KMS-11 (cell line): Measurements from ENCODE around the gene EPHA1.

Experiments used
- H2AFZ ChIP-seq: fragments of 200-600 bp; sonication (generic); 2 replicates; pipeline ENCODE4 v1.6.1; 2016; ENCODE audit warnings: antibody characterized with exemption, mixed run types, low read depth
- H3K27ac ChIP-seq: fragments of 200-600 bp; sonication (generic); 2 replicates; pipeline ENCODE4 v1.6.1; 2016; ENCODE audit warnings: mild to moderate bottlenecking, mixed run types
- H3K27me3 ChIP-seq: fragments of 200-600 bp; sonication (generic); 2 replicates; pipeline ENCODE4 v1.6.1; 2017; ENCODE audit warnings: mild to moderate bottlenecking, low read depth, mixed run types, moderate library complexity; ENCODE audit not compliant: insufficient read depth
- H3K36me3 ChIP-seq: fragments of 200-600 bp; sonication (generic); 2 replicates; pipeline ENCODE4 v1.6.1; 2017; ENCODE audit warnings: mild to moderate bottlenecking, mixed run types; ENCODE audit not compliant: insufficient read depth
- H3K4me1 ChIP-seq: fragments of 200-600 bp; sonication (generic); 2 replicates; pipeline ENCODE4 v1.6.1; 2016; ENCODE audit warnings: mild to moderate bottlenecking, low read depth, mixed run types; ENCODE audit not compliant: poor library complexity, severe bottlenecking
- H3K4me2 ChIP-seq: fragments of 200-600 bp; sonication (generic); 2 replicates; pipeline ENCODE4 v1.7.0; 2016; ENCODE audit warnings: mild to moderate bottlenecking, mixed run types
- H3K4me3 ChIP-seq: fragments of 200-600 bp; sonication (generic); IDR thresholded peaks from 2 replicates; pipeline ENCODE4 v1.6.1; 2017; ENCODE audit warnings: low read depth, low read length, mixed read lengths; ENCODE audit not compliant: insufficient read depth
- H3K79me2 ChIP-seq: fragments of 200-600 bp; sonication (generic); 2 replicates; pipeline ENCODE4 v1.6.1; 2016; ENCODE audit warnings: low read depth, mixed run types; ENCODE audit not compliant: insufficient read depth
- H3K9ac ChIP-seq: fragments of 200-600 bp; sonication (generic); 2 replicates; pipeline ENCODE4 v1.6.1; 2016; ENCODE audit warnings: mild to moderate bottlenecking, mixed run types
- H4K20me1 ChIP-seq: fragments of 200-600 bp; sonication (generic); 2 replicates; pipeline ENCODE4 v1.6.1; 2016; ENCODE audit warnings: mild to moderate bottlenecking, mixed run types; ENCODE audit not compliant: insufficient read depth
- TF ChIP-seq, protein P1 (sequence below): fragments of 200-600 bp; sonication (generic); conservative IDR thresholded peaks from 2 replicates; pipeline ENCODE4 v1.6.1; 2017; ENCODE audit warnings: low read depth, mild to moderate bottlenecking, antibody characterized with exemption, low read length, moderate library complexity, mixed read lengths

Gene EPHA1

DNA sequence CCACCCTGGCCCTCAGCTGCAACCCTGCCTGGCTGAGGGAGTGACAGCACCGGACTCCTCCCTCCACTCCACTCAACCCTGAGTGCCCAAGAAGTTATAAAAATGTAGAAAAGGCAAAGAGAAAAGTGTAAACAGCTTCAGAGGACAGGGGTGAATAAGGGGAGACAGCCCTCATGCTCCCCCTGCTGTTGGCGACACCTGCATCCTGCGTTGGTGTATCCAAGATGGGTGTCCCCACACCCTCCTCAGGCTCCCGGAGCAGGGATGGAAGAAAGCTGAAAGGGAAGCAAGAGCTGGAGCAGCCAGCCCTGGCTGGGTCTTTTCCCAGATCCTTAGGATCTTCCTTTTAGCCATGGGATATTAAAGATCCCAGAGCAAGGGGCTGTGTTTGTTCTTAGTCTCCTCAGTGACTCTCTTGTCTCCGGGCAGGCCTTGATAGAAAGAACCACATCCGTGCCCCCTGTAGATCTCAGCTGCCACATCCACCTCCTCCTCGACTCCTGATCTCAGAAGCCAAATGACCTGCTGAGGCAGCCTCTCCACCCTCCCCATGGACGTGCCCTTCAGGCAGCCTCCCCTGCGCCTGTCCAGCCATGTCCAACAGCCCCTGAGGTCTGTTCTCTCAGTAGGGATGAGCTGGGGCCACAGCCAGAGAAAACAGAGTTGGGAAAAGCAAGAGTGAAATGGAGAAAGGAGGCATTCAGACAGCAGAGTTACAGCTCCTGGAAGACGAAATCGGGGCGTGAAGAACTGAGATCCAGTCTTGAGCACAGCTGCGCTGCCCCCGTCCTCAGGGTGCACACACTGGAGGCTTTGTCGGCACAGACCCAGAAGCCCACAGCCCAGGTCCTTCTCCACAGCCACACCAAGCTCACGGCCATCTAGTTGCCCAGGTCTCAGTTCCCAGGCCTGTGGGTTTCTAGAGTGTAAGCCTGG, 52.9 kb downstream of the EPHA1 start:
- H3K27ac ChIP-seq: no peak overlapping the region
- H3K27me3 ChIP-seq: peaks cover 4% of the 10 kb centered on the region; the same call in 1 of the 2 replicates
- no peaks in the 10 kb centered on the region for H3K79me2 ChIP-seq
- no peak overlapping the region for H2AFZ ChIP-seq
- H3K4me1 ChIP-seq: no peaks in the 10 kb centered on the region
- no peak overlapping the region for H3K9ac ChIP-seq
- H3K4me2 ChIP-seq: no peak overlapping the region
- no peak overlapping the region for H3K4me3 ChIP-seq
- H3K36me3 ChIP-seq: no peaks in the 10 kb centered on the region
- TF ChIP-seq, protein P1, sequence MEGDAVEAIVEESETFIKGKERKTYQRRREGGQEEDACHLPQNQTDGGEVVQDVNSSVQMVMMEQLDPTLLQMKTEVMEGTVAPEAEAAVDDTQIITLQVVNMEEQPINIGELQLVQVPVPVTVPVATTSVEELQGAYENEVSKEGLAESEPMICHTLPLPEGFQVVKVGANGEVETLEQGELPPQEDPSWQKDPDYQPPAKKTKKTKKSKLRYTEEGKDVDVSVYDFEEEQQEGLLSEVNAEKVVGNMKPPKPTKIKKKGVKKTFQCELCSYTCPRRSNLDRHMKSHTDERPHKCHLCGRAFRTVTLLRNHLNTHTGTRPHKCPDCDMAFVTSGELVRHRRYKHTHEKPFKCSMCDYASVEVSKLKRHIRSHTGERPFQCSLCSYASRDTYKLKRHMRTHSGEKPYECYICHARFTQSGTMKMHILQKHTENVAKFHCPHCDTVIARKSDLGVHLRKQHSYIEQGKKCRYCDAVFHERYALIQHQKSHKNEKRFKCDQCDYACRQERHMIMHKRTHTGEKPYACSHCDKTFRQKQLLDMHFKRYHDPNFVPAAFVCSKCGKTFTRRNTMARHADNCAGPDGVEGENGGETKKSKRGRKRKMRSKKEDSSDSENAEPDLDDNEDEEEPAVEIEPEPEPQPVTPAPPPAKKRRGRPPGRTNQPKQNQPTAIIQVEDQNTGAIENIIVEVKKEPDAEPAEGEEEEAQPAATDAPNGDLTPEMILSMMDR: no peak
- no peaks in the 10 kb centered on the region for H4K20me1 ChIP-seq

DNA sequence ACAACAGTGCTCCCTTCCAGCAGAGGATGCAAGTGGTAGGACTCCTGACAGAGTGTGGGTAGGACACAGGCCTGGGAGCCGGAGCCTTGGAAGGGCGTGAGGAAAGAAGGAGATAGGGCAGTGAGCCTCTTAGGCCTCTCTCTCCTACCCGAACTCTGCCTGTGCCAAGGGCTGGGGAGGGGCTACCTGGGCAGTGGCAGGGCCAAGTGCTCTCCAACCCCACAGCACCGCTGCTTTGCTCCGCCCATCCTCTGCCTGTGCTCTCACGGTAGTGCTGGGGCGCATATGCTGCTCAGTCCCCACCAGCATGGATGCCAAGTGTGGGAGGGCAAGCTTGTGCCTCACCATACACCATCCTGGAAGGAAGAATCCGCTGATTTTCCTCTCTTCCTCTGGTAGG, 53.7 kb downstream of the EPHA1 start:
- H3K36me3 ChIP-seq: no peaks in the 10 kb centered on the region
- H4K20me1 ChIP-seq: no peaks in the 10 kb centered on the region
- no peak overlapping the region for H3K9ac ChIP-seq
- H3K4me3 ChIP-seq: no peak overlapping the region
- H2AFZ ChIP-seq: no peak overlapping the region
- TF ChIP-seq, protein P1: no peak
- no peaks in the 10 kb centered on the region for H3K27me3 ChIP-seq
- no peaks in the 10 kb centered on the region for H3K4me1 ChIP-seq
- H3K27ac ChIP-seq: no peak overlapping the region
- no peaks in the 10 kb centered on the region for H3K79me2 ChIP-seq
- H3K4me2 ChIP-seq: no peak overlapping the region

DNA sequence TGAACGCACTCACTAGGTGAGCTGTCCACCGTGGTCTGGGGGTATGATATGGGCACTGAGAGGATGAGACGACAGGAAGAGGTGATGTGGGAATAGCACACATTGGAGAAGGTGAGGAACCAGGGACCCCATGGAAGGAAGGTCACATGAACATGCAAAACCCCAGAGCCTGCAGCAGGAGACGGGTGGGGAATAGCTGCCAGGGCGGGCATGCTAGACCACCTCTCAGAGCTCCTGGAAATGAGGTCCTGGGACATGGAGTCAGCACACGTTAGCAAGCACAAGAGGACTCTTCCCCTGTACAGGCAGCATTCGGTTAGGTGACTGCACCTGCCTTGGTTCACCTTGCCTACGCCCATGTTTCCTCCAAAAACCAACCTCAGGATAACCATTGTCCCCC, 54.3 kb downstream of the EPHA1 start:
- H3K9ac ChIP-seq: no peak overlapping the region
- H3K27ac ChIP-seq: no peak overlapping the region
- TF ChIP-seq, protein P1: no peak
- H3K4me1 ChIP-seq: no peaks in the 10 kb centered on the region
- no peak overlapping the region for H2AFZ ChIP-seq
- H3K27me3 ChIP-seq: no peaks in the 10 kb centered on the region
- no peaks in the 10 kb centered on the region for H4K20me1 ChIP-seq
- no peak overlapping the region for H3K4me2 ChIP-seq
- H3K36me3 ChIP-seq: no peaks in the 10 kb centered on the region
- no peak overlapping the region for H3K4me3 ChIP-seq
- H3K79me2 ChIP-seq: no peaks in the 10 kb centered on the region

DNA sequence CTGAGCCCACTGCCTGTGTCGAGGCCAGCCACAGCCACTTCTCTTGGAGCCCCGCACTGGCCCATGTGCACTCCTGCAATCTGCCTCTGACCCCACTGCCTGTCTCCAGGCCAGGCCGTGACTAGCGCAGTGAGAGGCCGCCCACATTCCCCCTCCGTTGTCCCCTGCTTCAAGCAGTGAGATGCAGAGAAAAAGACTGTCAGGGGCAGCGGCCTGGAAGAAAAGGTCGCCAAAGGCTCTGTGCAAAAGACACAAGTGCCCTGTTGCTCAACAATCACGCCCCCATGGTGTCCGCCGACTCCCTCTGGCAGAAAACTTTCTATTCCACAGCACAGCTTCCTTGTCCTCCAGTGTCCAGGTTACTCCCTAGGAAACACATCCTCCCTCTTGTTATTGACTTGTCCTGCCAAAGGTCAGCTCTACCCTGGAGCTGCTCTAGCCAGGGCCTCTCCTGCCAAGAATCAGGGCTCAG, 56.1 kb downstream of the EPHA1 start:
- Histone ChIP-seq H3K4me2 (no peak overlapping the region), H3K79me2 (no peaks in the 10 kb centered on the region), H3K4me1 (no peaks in the 10 kb centered on the region), H3K27me3 (no peaks in the 10 kb centered on the region), H4K20me1 (no peaks in the 10 kb centered on the region), H2AFZ (no peak overlapping the region), H3K36me3 (no peaks in the 10 kb centered on the region), H3K27ac (no peak overlapping the region), H3K9ac (no peak overlapping the region), H3K4me3 (no peak overlapping the region)
- TF ChIP-seq, protein P1: no peak
